HG03571 (cell line): Measurements from ENCODE around the gene TCEANC2.
A peak's percentile ranks its signal among the peaks of the same experiment; 100 is the strongest.
"Not testable (repeated sequence)": the region's sequence is repeated elsewhere in the genome, so short reads cannot be mapped to it uniquely, and the experiment has no call there.

Experiments
- ATAC-seq: cut with Tn5 transposase; IDR thresholded peaks from one replicate; pipeline ENCODE4 v1.9.1; 2021; ENCODE audit not compliant: unreplicated experiment

TCEANC2 gene

DNA sequence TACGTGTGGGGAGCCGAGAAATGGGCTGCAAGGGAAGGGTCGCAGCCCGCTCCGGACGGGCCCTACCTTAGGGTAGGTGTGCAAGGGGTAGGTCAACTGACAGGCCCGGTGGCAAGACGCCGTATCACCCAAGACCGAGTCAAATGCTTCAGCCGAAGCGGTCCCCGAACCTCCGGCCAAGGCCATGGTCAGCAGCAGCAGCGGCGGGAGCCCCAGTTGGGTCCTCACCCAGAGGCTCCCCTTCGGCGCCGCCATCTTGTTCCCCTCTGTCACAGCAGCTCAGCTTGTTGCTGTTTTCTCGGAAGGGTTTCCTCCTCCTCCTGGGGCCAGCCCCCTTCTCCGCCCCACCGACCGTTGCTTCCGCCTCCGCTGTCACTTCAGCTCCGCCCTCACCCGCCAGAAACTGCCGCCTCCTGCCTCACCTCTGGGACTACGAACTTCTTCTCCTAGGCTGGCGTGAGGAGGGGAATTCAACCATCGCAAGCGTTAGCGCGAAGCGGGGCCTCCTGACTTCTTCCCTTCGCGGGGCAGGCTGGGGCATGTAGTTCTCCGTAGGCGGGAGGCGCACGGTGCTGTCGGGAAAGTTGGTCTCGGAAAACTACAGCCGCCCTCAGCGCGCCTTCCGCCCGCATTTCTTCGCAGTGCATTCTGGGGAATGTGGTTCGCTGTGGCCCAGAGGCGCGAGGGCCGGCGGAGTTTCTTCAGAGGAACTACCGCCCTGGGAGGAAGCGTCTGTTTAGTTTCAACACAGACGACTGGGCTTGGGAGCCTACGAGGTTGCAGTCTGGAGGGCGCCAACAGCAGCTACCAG is at the start of gene TCEANC2, which contains the start of gene TMEM59:
TSS of gene TCEANC2 (plus strand) at position 675 of the 811 bp plus-strand sequence. CDS start 815 bp downstream, outside the sequence.
TSS of gene TMEM59 (minus strand) at position 271 of the 811 bp plus-strand sequence. CDS start at position 255, 16 bp downstream.
- peak; percentile 94 for ATAC-seq

DNA sequence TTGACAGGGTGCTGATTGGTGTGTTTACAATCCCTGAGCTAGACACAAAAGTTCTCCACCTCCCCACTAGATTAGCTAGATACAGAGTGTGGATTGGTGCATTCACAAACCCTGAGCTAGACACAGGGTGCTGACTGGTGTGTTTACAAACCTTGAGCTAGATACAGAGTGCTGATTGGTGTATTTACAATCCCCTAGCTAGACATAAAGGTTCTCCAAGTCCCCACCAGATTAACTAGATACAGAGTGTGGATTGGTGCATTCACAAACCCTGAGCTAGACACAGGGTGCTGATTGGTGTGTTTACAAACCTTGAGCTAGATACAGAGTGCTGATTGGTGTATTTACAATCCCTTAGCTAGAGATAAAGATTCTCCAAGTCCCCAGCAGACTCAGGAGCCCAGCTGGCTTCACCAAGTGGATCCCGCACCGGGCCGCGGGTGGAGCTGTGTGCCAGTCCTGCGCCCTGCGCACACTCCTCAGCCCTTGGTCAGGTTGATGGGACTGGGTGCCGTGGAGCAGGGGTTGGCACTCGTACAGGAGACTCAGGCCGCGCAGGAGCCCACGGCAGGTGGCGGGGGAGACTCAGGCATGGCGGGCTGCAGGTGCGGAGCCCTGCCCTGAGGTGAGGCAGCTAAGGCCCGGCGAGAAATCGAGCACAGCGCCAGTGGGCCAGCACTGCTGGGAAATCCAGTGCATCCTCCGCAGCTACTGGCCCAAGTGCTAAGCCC is 49.5 kb upstream of the TCEANC2 start:
- ATAC-seq: not testable (repeated sequence)

DNA sequence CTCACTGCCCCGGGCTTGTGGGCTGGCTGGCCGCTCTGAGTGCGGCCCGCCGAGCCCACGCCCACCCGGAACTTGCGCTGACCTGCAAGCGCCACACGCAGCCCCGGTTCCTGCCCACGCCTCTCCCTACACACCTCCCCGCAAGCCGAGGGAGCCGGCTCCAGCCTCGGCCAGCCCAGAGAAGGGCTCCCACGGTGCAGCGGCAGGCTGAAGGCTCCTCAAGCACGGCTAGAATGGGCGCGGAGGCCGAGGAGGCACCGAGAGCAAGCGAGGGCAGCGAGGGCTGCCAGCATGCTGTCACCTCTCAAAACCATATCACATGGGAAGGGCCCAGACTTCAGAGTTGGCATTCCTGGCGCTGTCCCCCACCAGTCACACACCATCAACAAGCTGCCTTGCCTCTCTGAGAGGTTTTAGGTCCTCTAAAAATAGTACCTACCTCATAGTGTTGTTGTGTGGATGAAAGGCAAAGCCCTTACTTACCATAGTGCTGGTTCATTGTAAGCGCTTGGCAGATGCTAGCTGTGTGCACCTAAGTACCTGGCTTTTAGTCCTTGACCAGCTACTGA is 48.8 kb upstream of the TCEANC2 start:
- no peak for ATAC-seq

DNA sequence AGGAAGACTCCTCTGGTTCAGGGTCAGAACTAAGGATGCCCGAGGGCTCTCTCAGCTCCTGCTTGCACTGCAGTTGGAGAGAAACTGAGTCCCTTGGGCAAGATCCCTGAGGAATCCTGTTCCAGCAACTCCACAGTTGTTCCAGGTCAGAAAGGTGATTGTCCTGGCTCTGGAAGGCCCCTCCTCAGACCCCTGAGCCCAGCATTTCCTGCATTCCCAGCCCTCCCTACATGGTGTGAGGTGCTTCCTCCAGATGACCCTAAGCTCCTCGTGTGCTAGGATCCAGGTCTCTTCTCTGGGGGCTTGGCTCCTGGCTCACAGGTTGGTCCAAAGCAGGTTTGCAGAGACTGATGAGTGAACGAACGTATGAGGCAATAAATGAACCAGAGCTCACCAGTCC is 46.9 kb upstream of the TCEANC2 start:
- ATAC-seq: no peak

DNA sequence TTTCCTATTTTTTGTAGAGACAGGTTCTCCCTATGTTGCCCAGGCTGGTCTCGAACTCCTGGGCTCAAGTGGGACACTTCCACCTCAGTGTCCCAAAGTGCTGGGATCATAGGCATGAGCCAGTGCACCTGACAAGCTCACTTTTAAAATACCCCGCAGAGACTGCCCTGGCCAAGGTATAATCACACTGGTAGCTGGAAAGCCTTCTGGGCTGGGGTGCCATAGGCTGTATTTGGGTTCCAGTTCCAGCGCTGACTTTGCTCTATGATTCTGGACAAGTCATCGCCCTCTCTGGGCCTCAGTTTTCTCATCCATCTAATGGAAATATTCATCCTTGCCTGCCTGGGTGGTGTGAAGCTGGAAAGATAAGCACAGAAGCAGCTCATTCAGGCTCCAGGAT is 45.8 kb upstream of the TCEANC2 start:
- no peak for ATAC-seq

DNA sequence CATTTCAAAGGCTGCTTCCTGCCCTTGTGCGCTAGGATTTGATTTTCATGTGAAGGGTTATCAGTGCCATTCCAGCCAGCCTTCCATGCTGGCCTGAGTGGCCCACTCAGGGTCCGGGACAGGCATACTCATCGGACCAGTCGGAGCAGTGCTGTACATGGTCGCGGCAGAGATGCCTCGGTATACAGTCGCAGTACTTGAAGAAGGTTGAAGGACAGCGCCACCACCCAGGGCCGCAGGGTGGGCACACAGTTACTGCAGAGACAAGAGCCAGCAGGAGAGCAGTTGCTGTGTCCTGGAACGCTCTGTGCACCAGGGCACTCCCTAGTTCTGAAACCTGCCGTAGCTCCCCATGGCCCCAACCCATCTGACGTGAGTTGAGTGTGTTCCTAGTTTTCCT is 44.5 kb upstream of the TCEANC2 start:
- no peak for ATAC-seq

DNA sequence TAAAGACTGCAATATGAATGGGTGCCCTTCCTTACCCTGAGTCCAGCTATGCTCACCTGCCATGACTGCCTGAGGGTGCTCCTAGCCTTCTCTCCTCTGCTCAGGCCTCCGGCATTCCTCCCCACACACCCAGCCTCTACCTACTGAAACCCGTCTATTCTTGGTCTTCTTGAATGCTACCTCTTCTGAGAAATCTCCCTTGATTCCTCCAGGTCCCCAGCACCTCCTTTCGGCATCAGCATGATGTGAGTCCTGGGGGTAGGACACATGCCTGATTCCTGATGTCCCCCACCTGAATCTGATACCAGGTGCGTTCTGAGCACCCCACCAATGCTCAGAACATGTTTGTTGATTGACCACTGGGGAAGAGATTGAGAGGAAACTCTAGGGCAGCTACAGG is 44.0 kb upstream of the TCEANC2 start:
- ATAC-seq: no peak

DNA sequence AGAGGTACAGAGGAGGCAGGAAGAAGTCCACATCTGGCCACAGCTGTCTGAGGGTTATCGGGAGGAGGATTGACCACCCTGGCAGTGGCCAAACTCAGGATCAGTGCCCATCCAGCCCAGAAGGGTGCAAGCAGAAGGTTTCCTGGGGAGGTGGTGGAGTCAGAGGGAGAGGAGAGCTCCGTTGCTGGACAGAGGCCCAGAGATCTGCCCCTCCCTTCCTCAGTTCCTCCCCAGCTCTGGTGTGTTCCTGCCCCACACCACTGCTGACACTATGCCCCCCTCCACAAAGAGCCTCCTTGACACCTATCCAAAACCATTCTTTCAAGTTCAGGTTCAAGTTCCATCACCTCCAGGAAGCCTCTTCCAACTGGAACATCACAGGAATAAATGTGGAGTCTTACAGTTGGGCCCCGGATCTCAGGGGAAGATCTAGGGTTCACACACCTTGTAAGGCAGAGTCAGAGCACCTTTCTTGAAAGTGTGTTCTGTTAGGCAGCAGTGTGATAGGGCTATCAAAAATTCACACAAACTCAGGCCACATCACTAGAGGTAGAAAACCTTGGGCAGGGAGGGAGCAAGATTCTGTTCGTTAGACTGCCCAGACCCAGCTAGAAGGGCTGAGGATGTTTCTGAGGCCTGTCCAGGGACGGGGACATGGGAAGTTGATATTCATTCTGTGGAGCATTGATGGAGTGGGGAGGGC is 42.8 kb upstream of the TCEANC2 start:
- ATAC-seq: no peak

DNA sequence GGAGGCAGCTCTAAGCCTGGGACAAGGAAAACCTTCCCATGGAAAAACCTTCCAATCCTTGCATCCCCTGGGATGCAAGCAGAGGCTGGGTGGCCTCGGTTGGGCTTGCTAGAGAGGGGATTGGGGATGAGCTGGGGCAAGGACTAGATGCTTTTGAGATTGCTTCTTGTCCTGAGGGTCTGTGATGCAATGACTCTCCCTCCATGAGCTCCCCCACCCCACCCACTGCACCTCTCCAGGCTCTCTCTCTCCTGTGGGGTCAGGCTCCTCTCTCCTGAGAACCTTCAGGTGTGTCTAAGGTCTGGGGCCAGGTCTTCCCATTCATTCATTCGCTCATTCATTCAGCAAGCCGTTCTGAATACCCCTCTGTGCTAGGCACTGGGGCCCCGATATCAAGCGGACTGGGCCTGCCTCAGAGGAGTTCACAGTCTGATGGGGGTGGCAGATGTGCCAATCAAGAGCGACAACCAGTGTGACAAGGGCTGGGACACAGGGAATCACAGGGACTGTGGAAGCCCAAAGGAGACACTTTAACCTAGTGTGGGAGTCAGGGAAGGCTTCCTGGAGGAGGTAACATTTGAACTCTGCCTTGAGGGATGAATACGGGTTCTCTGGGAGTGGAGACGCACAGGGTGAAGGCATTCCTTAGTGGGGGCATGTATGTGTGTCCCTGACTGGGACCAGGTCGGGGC is 41.9 kb upstream of the TCEANC2 start:
- ATAC-seq: no peak

DNA sequence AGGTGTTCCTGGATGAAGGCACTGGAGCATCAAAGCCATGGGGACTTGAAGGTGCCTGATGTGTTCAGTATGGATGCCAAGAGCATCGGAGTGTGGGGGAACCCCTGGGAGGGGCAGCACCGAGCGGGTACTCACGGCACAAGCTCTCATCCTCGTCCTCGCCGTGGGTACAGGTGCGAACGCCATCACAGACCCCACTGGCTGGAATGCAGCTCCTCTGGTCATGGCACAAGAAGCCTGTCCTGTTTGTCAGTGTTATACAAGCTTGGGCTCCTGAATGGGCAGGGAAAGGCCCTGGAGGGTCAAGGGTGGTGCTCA is 41.4 kb upstream of the TCEANC2 start:
- no peak for ATAC-seq

DNA sequence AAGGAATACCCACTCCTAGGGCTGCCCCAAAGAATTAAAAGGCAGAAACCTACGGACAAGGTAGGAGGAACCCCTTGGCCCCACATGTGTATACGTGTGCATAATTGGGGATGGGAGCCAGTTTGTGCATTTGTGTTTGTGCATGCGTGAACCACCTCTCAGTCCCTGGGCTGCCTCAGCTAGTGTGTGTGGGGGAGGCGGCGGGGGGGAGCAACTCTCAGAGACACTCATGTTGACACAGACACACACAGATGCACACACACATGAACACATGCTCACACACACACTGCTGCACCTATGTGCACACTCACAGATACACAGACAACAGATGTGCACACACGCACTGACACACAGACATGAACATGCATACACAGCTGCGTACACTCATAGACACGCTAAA is 40.5 kb upstream of the TCEANC2 start:
- ATAC-seq: no peak

DNA sequence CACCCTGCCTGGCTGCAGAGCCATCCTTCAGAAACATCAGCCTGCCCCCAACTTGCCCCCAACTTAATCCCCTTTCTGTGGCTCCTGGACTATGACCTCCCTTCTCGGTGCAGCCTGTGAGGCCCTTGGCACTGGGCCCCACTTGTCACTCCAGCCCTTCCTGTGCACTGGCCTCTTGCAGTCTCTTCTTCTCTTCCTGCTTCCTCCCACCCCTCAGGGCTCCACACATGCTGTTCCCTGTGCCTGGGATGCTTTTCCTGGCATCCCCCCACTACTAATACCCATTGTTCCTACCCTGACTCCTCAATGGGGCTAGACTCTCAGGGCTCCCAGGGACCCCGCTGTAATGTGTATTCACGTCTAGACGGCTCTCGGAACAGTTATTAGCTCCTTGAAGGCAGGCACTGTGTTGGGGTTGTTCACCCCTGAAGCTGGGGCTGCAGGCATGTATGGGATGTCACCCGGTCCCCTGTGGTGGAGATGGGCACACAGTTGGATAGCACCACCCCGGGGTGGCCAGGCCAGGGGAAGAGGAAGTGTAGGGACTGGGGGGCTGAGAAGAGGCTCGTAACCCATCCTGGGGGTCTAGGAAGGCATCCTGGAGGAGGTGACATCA is 39.9 kb upstream of the TCEANC2 start:
- ATAC-seq: no peak

DNA sequence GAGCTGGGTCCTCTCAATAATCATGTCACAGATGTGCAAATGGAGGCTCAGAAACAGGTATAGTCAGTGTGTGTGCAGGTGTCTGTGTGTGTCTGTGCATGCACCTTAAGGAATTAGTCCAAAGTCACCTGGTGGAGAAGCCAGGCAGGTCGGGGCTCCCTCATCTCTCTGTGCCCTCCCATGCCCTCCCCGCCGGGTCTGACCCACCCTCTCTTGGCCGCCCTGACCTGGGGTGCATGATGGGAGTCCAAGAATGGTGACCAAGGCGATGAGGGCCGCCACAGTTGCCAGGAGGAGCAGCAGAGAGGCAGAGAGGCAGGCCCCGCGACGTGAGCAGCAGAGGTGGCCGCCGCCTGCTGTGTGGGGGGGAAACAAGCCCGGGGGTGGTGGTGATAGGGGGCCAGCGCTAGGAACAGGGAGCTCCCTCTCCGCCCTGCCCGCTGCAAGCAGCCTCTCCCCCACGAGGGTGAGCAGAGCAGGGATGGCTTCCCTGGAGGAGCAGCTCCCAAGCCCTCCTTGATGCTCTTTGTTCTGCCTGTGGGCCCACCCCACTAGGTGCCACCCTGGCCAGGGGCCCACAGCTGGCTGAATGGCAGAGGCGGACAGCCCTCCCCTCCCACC is 39.3 kb upstream of the TCEANC2 start:
- no peak for ATAC-seq

DNA sequence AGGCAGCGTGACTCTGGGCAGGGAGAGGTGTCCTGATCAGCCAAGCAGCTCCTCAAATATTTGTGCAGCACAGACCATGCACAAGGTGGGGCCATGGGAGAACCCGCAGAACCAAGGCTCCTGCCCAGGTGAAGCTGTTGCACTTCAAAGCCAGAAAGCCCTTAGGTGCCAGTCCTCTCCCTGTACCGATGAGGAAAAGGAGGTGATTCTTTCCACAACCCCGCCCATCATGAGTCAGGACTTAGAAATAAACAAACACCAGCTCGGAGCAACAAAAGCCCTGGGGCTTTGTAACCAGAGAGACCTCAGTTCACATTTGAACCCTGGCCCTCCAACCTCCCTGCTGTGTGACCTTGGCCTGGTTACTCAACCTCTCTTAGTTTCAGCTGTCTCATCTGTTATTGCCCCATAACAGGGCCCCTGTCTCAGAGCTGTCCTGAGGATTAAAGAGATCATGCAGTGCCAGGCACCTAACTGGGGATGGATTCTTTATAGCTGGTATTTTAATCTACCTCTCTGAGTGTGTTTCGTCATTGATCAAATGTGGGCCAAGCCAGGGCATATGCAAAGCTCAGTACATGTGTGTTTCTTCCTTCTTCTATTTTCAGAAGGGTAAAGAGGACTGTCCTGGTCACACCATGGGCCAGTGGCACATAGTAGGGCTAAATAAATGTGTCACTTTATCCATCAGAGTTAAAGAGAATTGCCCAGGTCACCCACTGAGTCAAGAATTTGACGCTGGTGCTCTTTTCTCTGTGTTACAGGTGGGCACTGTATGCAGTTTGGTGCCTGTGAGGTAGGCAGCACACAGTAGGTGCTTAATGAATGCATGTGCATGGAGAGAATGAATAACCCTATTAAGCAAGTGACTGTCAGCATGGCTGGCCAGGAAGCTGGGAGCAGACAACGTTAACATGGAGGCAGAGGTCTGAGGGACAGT is 36.8 kb upstream of the TCEANC2 start:
- ATAC-seq: no peak

DNA sequence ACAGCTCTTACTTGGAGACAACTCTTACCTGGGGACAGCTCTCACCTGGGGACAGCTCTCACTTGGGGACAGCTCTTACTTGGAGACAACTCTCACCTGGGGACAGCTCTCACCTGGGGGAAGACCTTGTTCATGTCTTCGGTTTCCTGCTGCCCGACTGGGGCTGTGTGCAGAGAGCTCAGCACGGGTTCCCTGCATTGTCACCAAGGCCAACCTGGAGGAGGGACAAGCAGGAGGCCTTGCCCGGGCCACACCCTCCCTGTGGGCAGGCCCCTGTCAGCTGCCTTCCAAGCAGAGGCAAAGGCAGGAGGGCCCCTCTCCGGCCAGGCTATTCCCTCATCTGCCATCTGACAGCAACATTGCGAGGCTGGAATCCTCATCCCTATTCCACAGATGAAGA is 35.4 kb upstream of the TCEANC2 start, which contains the start of gene LDLRAD1:
TSS of gene LDLRAD1 (minus strand) at position 208 of the 400 bp plus-strand sequence. CDS start at position 134, 74 bp downstream.
- no peak for ATAC-seq

DNA sequence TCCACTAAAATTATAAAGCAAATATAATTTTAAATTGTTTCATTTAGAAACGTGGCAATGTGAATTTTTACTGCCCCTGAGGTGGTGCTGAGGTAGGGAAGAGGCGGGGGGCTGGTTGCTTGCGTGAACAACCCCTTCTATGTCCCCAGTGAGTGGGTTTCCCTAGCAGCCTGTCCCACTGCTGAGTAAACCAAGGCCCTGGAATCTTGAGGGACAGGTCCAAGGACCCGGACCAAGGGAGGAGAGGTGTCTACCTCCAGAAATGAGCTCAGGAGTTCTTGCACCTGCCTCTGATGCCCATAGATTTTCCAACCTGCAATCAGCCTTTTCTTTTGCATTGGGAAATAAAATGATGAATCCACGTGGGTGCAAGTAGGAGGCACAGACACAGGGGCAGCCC is 34.8 kb upstream of the TCEANC2 start:
- no peak for ATAC-seq

DNA sequence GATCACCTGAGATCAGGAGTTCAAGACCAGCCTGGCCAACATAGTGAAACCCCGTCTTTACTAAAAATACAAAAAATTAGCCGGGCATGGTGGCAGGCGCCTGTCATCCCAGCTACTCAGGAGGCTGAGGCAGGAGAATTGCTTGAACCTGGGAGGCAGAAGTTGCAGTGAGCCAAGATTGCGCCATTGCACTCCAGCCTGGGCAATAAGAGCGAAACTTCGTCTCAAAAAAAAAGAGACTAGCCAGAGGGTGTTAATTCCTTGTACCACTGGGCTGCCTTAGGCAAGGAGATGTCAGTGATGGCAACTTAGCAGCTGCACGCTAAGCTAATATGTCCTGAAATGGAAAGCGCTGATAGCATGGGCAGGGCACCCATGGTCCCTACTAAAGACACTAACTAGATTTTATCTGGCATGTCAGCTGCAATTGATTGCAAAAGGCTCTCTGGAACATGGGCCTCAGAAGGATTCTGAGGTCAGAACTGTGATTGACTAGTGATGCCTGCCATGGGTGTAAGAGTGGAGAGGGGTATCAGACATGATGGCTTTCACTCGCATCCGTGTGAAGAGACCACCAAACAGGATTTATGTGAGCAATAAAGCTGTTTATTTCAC is 33.7 kb upstream of the TCEANC2 start:
- not testable (repeated sequence) for ATAC-seq

DNA sequence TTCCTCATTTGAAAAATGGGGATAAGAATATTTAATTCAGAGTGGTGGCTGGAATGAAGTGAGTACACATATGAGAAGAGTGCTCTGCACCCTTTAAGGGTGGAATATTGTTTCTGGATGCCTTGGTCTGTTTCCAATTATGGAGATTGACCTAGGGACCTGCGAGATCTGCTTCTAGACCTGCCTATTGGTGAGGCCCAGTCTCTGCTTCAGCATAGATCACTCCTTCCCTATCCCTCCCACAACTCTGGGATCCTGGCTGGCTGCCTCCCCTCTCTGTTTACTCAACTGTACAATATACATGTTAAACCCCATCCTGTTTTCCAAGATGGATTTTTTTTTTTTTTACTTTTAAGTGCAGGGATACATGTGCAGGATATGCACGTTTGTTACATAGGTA is 29.1 kb upstream of the TCEANC2 start:
- ATAC-seq: no peak
